HG02981 (cell line): ENCODE results near the gene SPAG8.
A peak's percentile ranks its signal among the peaks of the same experiment; 100 is the strongest.

Experiments
- ATAC-seq: cut with Tn5 transposase; IDR thresholded peaks from one replicate; pipeline ENCODE4 v1.9.1; 2021; ENCODE audit warnings: mild to moderate bottlenecking, moderate library complexity; ENCODE audit not compliant: unreplicated experiment

SPAG8 gene

DNA sequence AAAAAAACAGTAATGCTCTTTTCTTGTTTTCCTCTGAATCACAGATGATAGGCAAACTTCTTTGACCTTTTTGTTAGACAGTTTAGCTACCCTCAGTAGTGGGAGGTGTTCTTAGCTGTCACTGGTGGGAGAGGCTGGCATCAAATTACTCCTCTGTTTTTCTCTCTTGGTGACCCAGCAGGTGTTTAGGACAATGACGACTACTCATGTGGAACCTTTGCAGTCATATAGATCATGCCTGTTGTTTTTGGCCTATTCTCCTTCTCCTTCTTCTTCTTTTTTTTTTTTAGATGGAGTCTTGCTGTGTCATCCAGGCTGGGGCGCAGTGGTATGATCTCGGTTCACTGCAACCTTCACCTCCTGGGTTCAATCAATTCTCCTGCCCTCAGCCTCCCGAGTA is 36.0 kb downstream of the SPAG8 start:
- ATAC-seq, result peak; percentile 61

DNA sequence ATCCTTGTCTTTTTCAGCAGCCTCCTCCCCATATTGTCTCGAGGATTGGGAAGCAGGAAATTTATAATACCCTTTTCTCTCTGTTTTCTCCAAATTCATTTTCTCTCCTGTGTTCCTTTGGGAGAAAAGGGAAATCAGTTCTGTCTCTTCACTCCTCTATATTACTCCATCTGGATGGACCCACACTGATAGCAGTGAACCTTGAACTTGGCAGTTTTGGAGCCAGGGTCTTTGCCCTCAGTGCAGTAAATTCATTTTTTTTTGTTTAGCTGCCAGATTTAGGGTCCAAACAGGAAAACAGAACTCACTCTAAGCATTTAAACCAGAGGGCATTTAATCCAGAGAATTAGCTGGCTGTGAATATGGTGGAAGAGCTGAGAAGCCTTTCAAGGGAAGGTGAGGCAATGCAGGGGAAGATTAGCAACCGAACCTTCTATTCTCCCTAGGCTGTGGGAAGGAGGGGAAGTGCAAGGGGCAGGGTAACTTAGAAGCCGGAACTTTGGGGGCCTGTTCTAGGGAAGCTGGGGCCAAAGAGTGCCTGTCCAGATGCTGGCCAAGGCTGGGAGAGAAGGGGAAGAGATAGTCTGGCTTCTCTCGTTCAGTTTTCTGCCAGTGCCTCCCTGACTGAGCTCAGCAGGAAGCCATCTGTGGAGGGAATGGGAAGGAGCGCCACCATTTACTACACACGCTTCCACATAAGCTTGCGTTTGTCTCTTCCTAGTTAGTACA is 37.0 kb downstream of the SPAG8 start:
- ATAC-seq, result no peak

DNA sequence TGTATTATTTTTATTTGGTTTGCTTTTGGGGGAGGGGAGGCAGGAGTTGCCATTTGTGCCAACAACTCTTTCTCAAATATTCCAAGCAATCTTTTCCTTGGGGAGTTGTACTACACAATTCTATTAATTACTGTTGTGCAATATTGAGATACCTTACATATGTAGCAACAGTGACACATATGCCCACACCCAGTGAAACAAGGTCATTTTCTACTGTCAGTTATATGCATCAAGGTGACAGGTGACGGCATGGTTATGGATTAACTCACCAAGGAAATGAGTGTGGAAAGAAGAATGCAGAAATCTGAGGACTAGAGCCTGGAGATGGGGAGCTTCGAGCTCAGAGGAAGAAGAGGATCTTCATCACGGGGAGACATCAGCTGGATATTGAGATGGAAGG is 40.1 kb downstream of the SPAG8 start:
- ATAC-seq, result no peak

DNA sequence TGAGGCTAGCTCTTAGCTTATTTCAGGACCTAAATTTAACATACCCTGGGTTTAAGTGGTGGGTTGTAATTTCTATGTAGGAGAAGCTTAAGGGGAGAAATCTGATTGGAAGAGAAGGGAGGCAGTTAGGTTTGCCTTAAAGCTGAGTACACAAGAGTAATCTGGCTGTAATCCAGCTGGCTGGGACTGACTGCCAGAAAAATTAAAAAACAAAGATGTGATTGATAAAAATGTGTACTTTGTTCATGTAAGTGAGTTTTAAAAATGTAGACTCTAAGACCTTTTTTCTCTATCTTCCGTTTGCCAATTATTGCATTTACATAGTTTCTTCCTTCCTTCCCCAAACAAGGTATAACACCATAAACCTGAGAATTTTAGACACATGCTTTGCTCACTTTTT is 40.5 kb downstream of the SPAG8 start:
- no peak for ATAC-seq

DNA sequence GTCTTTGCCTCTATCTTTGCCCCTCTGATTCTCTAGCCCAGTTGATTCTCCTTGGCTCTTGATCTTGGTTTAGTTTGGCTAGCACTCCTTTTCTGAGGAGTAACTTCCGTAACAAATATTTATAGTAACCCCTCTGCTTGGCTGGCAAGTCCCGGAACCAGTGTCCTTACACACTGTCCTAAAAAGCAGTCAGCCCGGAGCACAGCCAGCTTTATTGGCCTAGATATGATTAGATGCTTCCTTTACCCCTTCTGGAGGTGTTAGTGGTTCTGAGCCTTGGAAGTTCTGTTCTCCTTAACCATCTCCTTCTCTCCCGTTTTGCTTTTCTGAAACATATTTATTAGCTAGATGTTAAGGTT is 41.0 kb downstream of the SPAG8 start:
- no peak for ATAC-seq

DNA sequence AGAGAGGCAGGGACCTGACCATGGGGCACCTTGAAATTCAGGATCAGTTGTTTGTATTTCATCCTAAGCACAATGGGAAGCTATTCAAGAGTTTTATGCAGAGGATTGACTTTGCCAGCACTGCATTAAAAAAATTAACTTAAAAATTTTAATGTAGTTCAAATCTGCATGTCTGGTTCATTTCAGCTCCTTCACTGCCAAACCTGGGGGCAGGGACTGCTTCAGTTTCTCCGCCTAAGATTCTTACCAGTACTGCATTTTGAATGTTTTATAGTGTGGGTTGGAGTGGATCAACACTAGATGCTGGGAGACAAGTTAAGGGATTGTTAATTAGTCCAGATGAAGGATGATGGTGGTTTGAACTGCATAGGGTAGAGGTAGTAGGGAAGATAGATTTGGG is 42.3 kb downstream of the SPAG8 start:
- ATAC-seq, result no peak

DNA sequence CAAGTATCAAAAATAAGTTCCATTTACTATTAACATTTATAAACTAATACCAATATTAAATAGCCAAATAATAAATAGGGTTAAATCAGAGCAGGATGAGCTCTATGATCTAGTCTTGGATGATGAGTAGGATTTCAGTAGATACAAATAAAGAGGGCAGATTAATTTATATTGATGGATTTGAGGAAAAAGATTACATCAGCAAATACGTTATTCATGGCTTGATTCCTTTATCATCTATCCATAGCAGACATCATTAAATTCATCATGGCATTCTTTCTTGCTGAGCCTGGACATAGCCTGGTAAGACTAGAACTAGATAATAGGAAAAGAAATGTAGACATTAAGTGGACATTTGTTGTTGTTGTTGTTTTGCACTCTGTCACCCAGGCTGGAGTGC is 44.6 kb downstream of the SPAG8 start:
- ATAC-seq, result no peak

DNA sequence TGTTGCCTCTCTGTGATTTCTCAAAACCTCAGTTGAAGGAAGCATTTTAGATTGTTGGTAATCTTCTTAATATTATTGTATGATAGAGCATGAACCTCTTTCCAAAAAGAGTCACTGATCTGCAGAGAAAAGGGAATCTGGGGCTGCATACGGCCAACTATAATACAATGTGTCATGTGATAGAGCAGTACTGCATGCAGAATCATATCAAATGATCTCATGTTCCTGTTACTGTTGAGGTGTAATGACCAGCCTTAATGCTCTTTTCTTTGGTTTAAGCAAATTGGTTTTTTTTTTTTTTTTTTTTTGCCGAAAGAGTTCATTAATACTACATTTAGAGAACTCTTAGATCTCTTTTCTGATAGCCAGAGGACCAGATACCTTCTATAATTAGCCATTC is 45.1 kb downstream of the SPAG8 start:
- no peak for ATAC-seq

DNA sequence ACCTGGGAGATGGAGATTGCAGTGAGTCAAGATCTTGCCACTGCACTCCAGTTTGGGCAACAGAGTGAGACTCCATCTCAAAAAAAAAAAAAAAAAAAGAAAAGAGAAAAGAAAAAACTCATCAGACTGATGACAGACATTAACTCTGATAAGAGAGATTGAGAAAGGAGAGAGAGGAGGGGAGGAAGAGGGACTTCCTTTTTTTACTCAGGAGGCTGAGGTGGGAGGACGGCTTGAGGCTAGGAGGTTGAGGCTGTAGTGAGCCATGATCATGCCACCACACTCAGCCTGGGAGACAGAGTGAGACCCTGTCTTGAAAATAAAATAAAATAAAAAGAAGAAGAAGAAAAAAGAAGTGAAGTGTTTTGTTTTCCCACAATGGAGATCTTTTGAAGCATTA is 48.3 kb downstream of the SPAG8 start:
- ATAC-seq, result no peak

DNA sequence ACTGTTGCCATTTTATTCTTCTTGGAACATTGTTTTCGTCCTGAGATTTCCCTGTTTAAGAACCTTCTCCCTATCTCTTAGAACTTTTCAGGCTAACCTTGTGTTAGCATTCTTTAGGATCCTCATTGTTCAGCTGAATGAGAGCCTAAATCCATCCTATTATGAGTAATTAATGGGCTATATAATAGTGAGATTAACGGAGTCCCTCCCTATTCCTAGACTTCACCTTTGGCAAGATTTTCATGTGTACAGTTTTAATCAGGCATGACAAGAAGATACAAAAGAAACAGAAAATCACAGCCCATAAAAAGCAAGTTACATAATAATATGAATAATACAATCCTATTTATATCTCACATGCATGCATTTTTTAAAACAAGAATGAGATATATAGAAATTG is 48.9 kb downstream of the SPAG8 start:
- ATAC-seq, result no peak

DNA sequence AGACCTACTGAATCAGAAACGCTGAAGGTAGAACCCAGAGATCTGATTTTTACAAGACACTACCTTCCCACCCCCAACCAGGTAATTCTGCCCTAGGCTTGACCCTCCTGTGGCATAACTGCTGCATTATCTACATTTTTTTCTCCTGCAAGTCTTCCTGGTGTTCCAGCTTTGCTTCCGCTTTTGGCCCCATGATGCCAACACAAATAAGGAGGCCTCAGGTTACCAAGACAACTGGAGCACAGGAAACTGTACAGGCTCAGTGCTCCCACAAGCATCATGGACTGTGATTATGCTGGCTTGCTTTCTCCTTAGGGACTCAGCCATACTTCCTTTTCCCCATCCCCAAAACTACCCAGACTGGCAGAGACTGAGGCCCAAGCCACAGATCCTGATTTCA is 51.4 kb downstream of the SPAG8 start:
- ATAC-seq, result no peak

DNA sequence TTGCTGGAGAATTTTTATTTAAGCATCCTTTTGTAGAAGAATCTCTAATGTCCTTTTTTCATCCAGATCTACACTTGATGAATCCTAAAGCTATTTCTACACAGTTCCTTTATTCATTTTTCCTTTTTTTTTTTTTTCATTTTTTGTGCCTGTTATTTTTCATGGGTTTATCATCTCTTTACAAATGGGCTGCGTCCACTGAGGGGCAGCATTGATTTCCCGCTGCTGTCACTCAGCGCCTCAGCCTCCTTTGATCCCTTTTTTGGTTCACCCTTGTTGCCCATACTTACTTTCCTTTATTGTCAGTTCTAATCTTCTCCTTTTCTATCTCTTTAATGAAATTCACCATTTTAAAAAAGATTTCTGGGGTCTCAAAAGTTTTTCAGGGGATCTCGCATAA is 52.3 kb downstream of the SPAG8 start:
- ATAC-seq, result no peak
